GM23248 (cell line): ENCODE results near the gene ZNF365. TPM values are rescaled to one million over a fixed set of nuclear protein-coding genes. Genes with fewer than 3 reads are reported as not detected.
A peak's percentile ranks its signal among the peaks of the same experiment; 100 is the strongest.

Source experiments
- DNase-seq: peaks from one replicate; pipeline ENCODE4 v3.0.0-alpha.2; 2015
- H2AFZ ChIP-seq: fragments of 200-600 bp; sonication (generic); 2 replicates; pipeline ENCODE4 v1.6.1; 2016; ENCODE audit warnings: antibody characterized with exemption
- H3F3A ChIP-seq: fragments of 200-600 bp; sonication (generic); 2 replicates; pipeline ENCODE4 v1.6.1; 2016; ENCODE audit warnings: mild to moderate bottlenecking, antibody characterized with exemption, mixed run types; ENCODE audit not compliant: insufficient read depth
- H3K27ac ChIP-seq: fragments of 200-600 bp; sonication (generic); 2 replicates; pipeline ENCODE4 v1.5.1; 2016; ENCODE audit warnings: mild to moderate bottlenecking
- H3K27me3 ChIP-seq: fragments of 200-600 bp; sonication (generic); replicated peaks from 2 replicates; pipeline ENCODE4 v1.6.1; 2016; ENCODE audit warnings: mild to moderate bottlenecking; ENCODE audit not compliant: insufficient read depth
- H3K36me3 ChIP-seq: fragments of 200-600 bp; sonication (generic); 2 replicates; pipeline ENCODE4 v1.6.1; 2016; ENCODE audit warnings: low read depth, mild to moderate bottlenecking
- H3K4me1 ChIP-seq: fragments of 200-600 bp; sonication (generic); 2 replicates; pipeline ENCODE4 v1.6.1; 2016; ENCODE audit warnings: mild to moderate bottlenecking; ENCODE audit not compliant: insufficient read depth
- H3K4me2 ChIP-seq: fragments of 200-600 bp; sonication (generic); one replicate; pipeline ENCODE4 v1.6.1; 2016; ENCODE audit warnings: mild to moderate bottlenecking; ENCODE audit not compliant: unreplicated experiment
- H3K4me3 ChIP-seq: fragments of 200-600 bp; sonication (generic); 2 replicates; pipeline ENCODE4 v1.5.1; 2016; ENCODE audit warnings: mild to moderate bottlenecking
- H3K79me2 ChIP-seq: fragments of 200-600 bp; sonication (generic); 2 replicates; pipeline ENCODE4 v1.6.1; 2016; ENCODE audit warnings: mild to moderate bottlenecking; ENCODE audit not compliant: insufficient read depth
- H3K9ac ChIP-seq: fragments of 200-600 bp; sonication (generic); 2 replicates; pipeline ENCODE4 v1.6.1; 2016; ENCODE audit warnings: mild to moderate bottlenecking
- H3K9me2 ChIP-seq: fragments of 200-600 bp; sonication (generic); 2 replicates; pipeline ENCODE4 v1.6.1; 2016; ENCODE audit warnings: mixed run types, mild to moderate bottlenecking, moderate library complexity; ENCODE audit not compliant: insufficient read depth
- H3K9me3 ChIP-seq: fragments of 200-600 bp; sonication (generic); one replicate; pipeline ENCODE4 v1.6.1; 2017; ENCODE audit warnings: low read depth
- H4K20me1 ChIP-seq: fragments of 200-600 bp; sonication (generic); 2 replicates; pipeline ENCODE4 v1.6.0; 2016; ENCODE audit not compliant: insufficient read depth
- EZH2 ChIP-seq: fragments of 200-600 bp; sonication (generic); IDR thresholded peaks from 2 replicates; pipeline ENCODE4 v1.6.1; 2018; ENCODE audit warnings: antibody characterized with exemption, mild to moderate bottlenecking; ENCODE audit not compliant: insufficient read depth, poor library complexity, severe bottlenecking
- EZH2phosphoT487 ChIP-seq: fragments of 200-600 bp; sonication (generic); IDR thresholded peaks from 2 replicates; pipeline ENCODE4 v1.6.1; 2018; ENCODE audit warnings: antibody characterized with exemption, moderate library complexity, mild to moderate bottlenecking, low read depth; ENCODE audit not compliant: insufficient read depth
- WGBS, 2 experiments: methylation state at CpG; one replicate each; pipeline ENCODE4 v1.1.6; 2015 to 2017; ENCODE audit warnings: low lambda C conversion rate in 2 of 2, low coverage in 1 of 2; ENCODE audit errors: missing lambda C conversion rate in 2 of 2; 5-methylcytosine and 5-hydroxymethylcytosine counted together
- in situ Hi-C: fragments of 300-500 bp; cut with MboI; formaldehyde crosslinking; loops from 2 replicates; pipeline ENCODE4 v1.15.0; 2020
- polyA plus RNA-seq: library from polyadenylated mRNA; unstranded; fragments of >200 nt; fragmentation: Nextera tagmentation; extraction: Ambion mirVana; gene quantifications from 2 replicates; pipeline ENCODE4 v1.2.1, GENCODE V29; 2016
- total RNA-seq: library from RNA; depleted of rRNA; stranded (reverse); fragments of >200 nt; shearing (Covaris generic); gene quantifications from 2 replicates; pipeline ENCODE4 v1.2.3, GENCODE V29; 2014

Gene ZNF365
- total and polyA plus RNA-seq, 2 experiments from 2014 or later = 0.86 to 1.4 TPM

DNA sequence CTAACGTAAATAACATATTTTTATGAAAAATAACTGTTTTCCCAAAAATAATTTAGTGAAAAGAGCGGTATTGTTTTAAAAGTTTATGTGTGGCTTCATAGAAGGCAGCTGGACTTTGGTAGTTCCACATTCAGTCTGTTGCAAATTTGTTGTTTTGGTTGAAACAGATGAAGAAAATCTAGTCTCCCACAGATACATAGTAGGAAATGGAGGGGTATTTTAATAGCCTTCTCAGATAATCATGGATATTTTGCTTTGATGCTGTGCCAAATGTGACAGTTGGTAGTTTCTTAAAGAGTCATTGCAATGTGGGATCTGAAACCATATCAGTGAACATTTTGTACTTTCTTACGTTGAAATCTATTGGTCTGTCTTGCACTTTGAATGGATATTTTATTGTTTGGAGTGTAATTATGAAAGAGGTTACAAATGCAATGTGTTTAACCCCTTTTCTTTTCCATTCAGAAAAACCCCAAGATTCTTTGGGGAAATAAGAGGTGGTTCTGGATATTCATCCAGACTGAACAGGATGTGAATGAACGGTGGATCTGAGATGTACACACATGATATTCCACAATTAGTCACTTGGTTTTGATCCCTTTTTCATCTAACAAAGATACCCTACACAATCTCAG lies 10.4 kb downstream of the ZNF365 start:
- DNase-seq = peak; percentile 39
- Histone ChIP-seq H2AFZ (no peak overlapping the region), H3K79me2 (no peaks in the 10 kb centered on the region), H3K9ac (peak overlapping the region; percentile 1; the same call in 1 of the 2 replicates), H3K4me2 (peak overlapping the region; percentile 68), H3F3A (peaks cover 51% of the 10 kb centered on the region), H3K9me2 (no peaks in the 10 kb centered on the region), H3K36me3 (no peaks in the 10 kb centered on the region), H3K9me3 (no peaks in the 10 kb centered on the region), H3K27ac (peak overlapping the region; percentile 72), H3K4me1 (peaks cover 65% of the 10 kb centered on the region), H3K4me3 (peak overlapping the region; percentile 31), H4K20me1 (no peaks in the 10 kb centered on the region), H3K27me3 (no peaks in the 10 kb centered on the region)
- 34% methylated on average over 4 of the region's 4 CpGs for WGBS, 2 experiments
- in situ Hi-C loops = no loop called here
- TF ChIP-seq EZH2 (no peak), EZH2phosphoT487 (no peak)

DNA sequence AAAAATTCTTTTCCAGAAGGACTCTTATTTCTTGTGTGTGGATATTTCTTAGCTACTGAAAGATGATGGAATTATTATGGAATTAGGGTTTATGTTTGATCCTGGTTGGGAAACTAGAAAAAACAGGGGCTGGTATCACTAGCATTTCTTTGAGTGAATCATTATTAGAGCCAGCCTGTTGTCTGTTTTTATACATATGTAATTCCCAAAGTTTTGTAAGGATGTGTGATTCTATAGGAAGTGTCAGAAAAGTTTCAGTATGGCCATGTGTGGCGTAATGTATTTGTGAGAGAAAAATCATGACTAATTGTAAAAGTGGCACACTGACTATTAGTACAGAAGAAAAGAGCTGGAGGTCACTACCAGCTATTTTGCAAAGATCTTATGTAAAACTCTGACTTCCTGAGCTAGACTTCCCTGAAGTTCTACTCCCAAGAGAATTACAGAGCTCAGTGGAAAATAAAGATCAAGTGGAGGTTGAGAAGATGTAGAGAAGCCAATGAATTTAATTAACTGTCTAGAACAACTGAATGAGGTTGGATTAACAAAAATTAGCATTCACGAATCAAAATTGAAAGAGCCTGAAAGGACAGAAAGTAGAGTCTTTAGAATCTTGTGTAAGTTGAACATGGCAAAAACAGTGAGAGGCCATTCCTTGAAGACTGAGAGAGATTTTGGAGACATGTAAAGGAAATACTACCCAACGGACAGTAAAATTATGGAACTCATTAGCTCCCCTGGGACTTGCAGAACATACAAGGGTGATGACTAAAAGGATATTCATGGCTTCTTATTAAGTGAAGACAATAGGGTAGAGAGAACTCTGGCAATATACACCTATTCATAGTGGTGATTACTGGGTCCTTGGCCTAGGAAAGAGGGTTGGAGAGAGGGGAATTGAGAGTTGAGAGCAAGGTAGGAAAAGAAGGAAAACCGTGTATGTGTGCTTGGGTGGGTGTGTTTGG lies 12.5 kb downstream of the ZNF365 start:
- TF ChIP-seq EZH2 = no peak
- no peak for TF ChIP-seq EZH2phosphoT487
- Histone ChIP-seq H3K79me2 (no peaks in the 10 kb centered on the region), H3F3A (peaks cover 47% of the 10 kb centered on the region), H3K9me2 (no peaks in the 10 kb centered on the region), H3K4me3 (peak overlapping the region; percentile 6; the same call in 1 of the 2 replicates), H3K36me3 (no peaks in the 10 kb centered on the region), H3K4me1 (peaks cover 60% of the 10 kb centered on the region), H3K4me2 (peak overlapping the region; percentile 48), H3K9ac (no peak overlapping the region), H2AFZ (no peak overlapping the region), H3K27me3 (no peaks in the 10 kb centered on the region), H3K27ac (peak overlapping the region; percentile 51), H4K20me1 (no peaks in the 10 kb centered on the region), H3K9me3 (no peaks in the 10 kb centered on the region)
- DNase-seq = peak; percentile 90
- WGBS, 2 experiments = 60 to 66% methylated on average over 4 of the region's 4 CpGs
- in situ Hi-C loops = no loop called here

DNA sequence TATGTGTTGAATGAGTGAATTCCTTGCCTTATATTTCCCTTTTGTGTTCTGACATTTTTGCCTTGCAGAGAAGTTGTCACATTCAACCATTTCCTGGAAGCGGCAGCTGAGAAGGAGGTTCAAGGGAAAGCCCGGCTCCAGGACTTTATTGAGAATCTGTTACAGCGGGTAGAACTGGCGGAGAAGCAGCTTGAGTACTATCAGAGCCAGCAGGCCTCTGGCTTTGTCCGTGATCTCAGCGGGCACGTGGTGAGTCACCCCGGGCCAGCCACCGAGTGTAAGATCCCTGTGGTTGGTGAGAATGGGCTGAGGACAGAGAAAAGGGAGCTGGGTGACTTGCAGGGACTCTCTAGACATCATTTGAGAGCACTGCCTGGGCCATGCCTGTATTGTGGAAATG lies 14.2 kb downstream of the ZNF365 start:
- no peak overlapping the region for H3K4me2 ChIP-seq
- in situ Hi-C loops = no loop called here
- no peak for TF ChIP-seq EZH2phosphoT487
- no peak overlapping the region for H3K27ac ChIP-seq
- H3F3A ChIP-seq = peaks cover 47% of the 10 kb centered on the region
- DNase-seq = no peak
- H3K9me2 ChIP-seq = no peaks in the 10 kb centered on the region
- 95 to 99% methylated on average over 9 of the region's 9 CpGs for WGBS, 2 experiments
- H3K9ac ChIP-seq = no peak overlapping the region
- no peaks in the 10 kb centered on the region for H3K27me3 ChIP-seq
- no peaks in the 10 kb centered on the region for H4K20me1 ChIP-seq
- H3K9me3 ChIP-seq = no peaks in the 10 kb centered on the region
- no peaks in the 10 kb centered on the region for H3K36me3 ChIP-seq
- H3K4me3 ChIP-seq = no peak overlapping the region
- H3K79me2 ChIP-seq = no peaks in the 10 kb centered on the region
- peaks cover 54% of the 10 kb centered on the region for H3K4me1 ChIP-seq
- H2AFZ ChIP-seq = no peak overlapping the region

DNA sequence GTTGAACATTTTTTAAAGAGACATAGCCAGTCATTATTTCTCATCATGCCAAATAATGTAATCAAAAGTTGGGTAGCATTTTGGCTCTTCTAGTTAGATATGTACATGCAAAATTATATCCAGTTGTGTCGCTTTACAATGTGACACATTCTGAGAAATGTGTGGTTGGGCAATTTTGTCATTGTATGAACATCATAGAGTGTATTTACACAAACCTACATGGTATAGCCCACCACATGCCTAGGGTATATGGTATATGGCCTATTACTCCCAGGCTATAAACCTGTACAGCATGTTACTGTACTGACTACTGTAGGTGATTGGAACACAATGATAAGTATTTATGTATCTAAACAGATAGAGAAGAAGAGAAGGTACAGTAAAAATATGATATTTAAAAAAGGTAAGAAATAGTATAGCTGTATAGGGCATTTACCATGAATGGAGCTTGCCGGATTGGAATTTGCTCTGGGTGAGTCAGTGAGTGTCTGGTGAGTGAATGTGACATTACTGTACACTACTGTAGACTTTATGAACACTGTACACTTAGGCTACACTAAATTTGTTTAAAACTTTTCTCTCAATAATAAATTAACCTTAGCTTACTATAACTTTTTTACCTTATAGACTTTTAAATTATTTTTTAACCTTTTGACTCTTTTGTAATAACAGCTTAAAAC lies 16.5 kb downstream of the ZNF365 start:
- peak overlapping the region; percentile 16 for H3K4me2 ChIP-seq
- H3K36me3 ChIP-seq = no peaks in the 10 kb centered on the region
- no peaks in the 10 kb centered on the region for H3K27me3 ChIP-seq
- no peaks in the 10 kb centered on the region for H3K79me2 ChIP-seq
- H4K20me1 ChIP-seq = no peaks in the 10 kb centered on the region
- no peaks in the 10 kb centered on the region for H3K9me3 ChIP-seq
- 48 to 55% methylated on average over 2 of the region's 2 CpGs for WGBS, 2 experiments
- H3K9ac ChIP-seq = no peak overlapping the region
- peak; percentile 56 for DNase-seq
- no peak for TF ChIP-seq EZH2phosphoT487
- no peak for TF ChIP-seq EZH2
- H3F3A ChIP-seq = peaks cover 28% of the 10 kb centered on the region
- H3K4me1 ChIP-seq = peaks cover 33% of the 10 kb centered on the region
- H2AFZ ChIP-seq = no peak overlapping the region
- in situ Hi-C loops = no loop called here
- no peaks in the 10 kb centered on the region for H3K9me2 ChIP-seq
- H3K27ac ChIP-seq = no peak overlapping the region
- H3K4me3 ChIP-seq = no peak overlapping the region
